WTC11 (cell line): Measurements from ENCODE around the gene PSMD6. TPM values are rescaled to one million over a fixed set of nuclear protein-coding genes. Genes with fewer than 3 reads are reported as not detected.

ENCODE experiments used
- ATAC-seq: fragments of 200-7000 bp; cut with Tn5 transposase; 2 replicates; pipeline ENCODE4 v1.10.0; 2021; ENCODE audit warnings: mild to moderate bottlenecking, moderate library complexity
- CTCF ChIA-PET: fragments of 300-600 bp; sonication (Branson Sonifier 250); formaldehyde crosslinking; loops from one replicate; lab custom pipeline; 2021; ENCODE audit warnings: antibody characterized with exemption; lab: Charles Lee
- POLR2A ChIA-PET: fragments of 350-600 bp; sonication (Branson Sonifier 250); formaldehyde crosslinking; loops from one replicate; lab custom pipeline; 2021; ENCODE audit warnings: antibody characterized with exemption; lab: Charles Lee
- DNase-seq: peaks from one replicate; pipeline ENCODE4 v3.0.0; 2021; ENCODE audit warnings: low spot score
- H3K27ac Mint-ChIP-seq: 2 replicates; pipeline ENCODE4 v1.8.0; 2021; ENCODE audit warnings: mixed read lengths
- H3K27me3 Mint-ChIP-seq: 2 replicates; pipeline ENCODE4 v1.8.0; 2021; ENCODE audit warnings: low read depth, mild to moderate bottlenecking, moderate library complexity, mixed read lengths
- H3K36me3 Mint-ChIP-seq: 2 replicates; pipeline ENCODE4 v1.8.0; 2021; ENCODE audit warnings: mixed read lengths
- H3K4me1 Mint-ChIP-seq: 2 replicates; pipeline ENCODE4 v1.8.0; 2022; ENCODE audit warnings: mixed read lengths
- H3K4me3 Mint-ChIP-seq: 2 replicates; pipeline ENCODE4 v1.8.0; 2021; ENCODE audit warnings: mild to moderate bottlenecking, moderate library complexity, mixed read lengths
- H3K9me3 Mint-ChIP-seq: 2 replicates; pipeline ENCODE4 v1.8.0; 2021; ENCODE audit warnings: mixed read lengths
- ARID4B ChIP-seq: sonication (generic); formaldehyde crosslinking; IDR thresholded peaks from 2 replicates; pipeline ENCODE4 v1.8.0; 2023; ENCODE audit warnings: missing genetic modification reagents, mild to moderate bottlenecking, borderline replicate concordance
- ATF2 ChIP-seq: sonication (generic); formaldehyde crosslinking; IDR thresholded peaks from 2 replicates; pipeline ENCODE4 v1.8.1; 2022; ENCODE audit warnings: low read depth, missing genetic modification reagents, borderline replicate concordance
- CBFB ChIP-seq: sonication (generic); formaldehyde crosslinking; IDR thresholded peaks from 2 replicates; pipeline ENCODE4 v1.8.1; 2022; ENCODE audit warnings: mild to moderate bottlenecking, low read depth, missing genetic modification reagents
- FOXK1 ChIP-seq: sonication (generic); formaldehyde crosslinking; IDR thresholded peaks from 2 replicates; pipeline ENCODE4 v1.8.0; 2022; ENCODE audit warnings: mild to moderate bottlenecking, moderate library complexity, missing genetic modification reagents
- FOXP1 ChIP-seq: sonication (generic); formaldehyde crosslinking; IDR thresholded peaks from 2 replicates; pipeline ENCODE4 v1.8.0; 2022; ENCODE audit warnings: missing genetic modification reagents, mild to moderate bottlenecking, moderate library complexity, borderline replicate concordance
- IRF1 ChIP-seq: sonication (generic); formaldehyde crosslinking; IDR thresholded peaks from 2 replicates; pipeline ENCODE4 v1.8.0; 2023; ENCODE audit warnings: missing genetic modification reagents
- MYBL2 ChIP-seq: sonication (generic); formaldehyde crosslinking; IDR thresholded peaks from 2 replicates; pipeline ENCODE4 v1.8.1; 2023; ENCODE audit warnings: mild to moderate bottlenecking, moderate library complexity, missing genetic modification reagents
- NFE2L1 ChIP-seq: sonication (generic); formaldehyde crosslinking; IDR thresholded peaks from 2 replicates; pipeline ENCODE4 v1.8.1; 2023; ENCODE audit warnings: missing genetic modification reagents
- RELA ChIP-seq: sonication (generic); formaldehyde crosslinking; IDR thresholded peaks from 2 replicates; pipeline ENCODE4 v1.8.1; 2022; ENCODE audit warnings: missing genetic modification reagents, mild to moderate bottlenecking, borderline replicate concordance
- SP1 ChIP-seq: sonication (generic); formaldehyde crosslinking; conservative IDR thresholded peaks from 2 replicates; pipeline ENCODE4 v1.8.1; 2022; ENCODE audit warnings: missing genetic modification reagents
- TCF7 ChIP-seq: sonication (generic); formaldehyde crosslinking; IDR thresholded peaks from 2 replicates; pipeline ENCODE4 v1.8.0; 2022; ENCODE audit warnings: mild to moderate bottlenecking, low read depth, missing genetic modification reagents, moderate library complexity
- TEAD1 ChIP-seq: sonication (generic); formaldehyde crosslinking; IDR thresholded peaks from 2 replicates; pipeline ENCODE4 v1.8.0; 2022; ENCODE audit warnings: mild to moderate bottlenecking, missing genetic modification reagents
- TP53 ChIP-seq: sonication (generic); formaldehyde crosslinking; IDR thresholded peaks from 2 replicates; pipeline ENCODE4 v1.8.1; 2023; ENCODE audit warnings: mild to moderate bottlenecking, missing genetic modification reagents
- USF1 ChIP-seq: sonication (generic); formaldehyde crosslinking; IDR thresholded peaks from 2 replicates; pipeline ENCODE4 v1.8.0; 2022; ENCODE audit warnings: mild to moderate bottlenecking, missing genetic modification reagents
- USF2 ChIP-seq: sonication (generic); formaldehyde crosslinking; IDR thresholded peaks from 2 replicates; pipeline ENCODE4 v1.8.1; 2023; ENCODE audit warnings: mild to moderate bottlenecking, missing genetic modification reagents, moderate library complexity
- ZNF263 ChIP-seq: sonication (generic); formaldehyde crosslinking; IDR thresholded peaks from 2 replicates; pipeline ENCODE4 v1.8.1; 2022; ENCODE audit warnings: low read depth, mild to moderate bottlenecking, moderate library complexity, missing genetic modification reagents
- ZNF281 ChIP-seq: sonication (generic); formaldehyde crosslinking; IDR thresholded peaks from 2 replicates; pipeline ENCODE4 v1.8.0; 2023; ENCODE audit warnings: mild to moderate bottlenecking, missing genetic modification reagents
- ZSCAN18 ChIP-seq: fragments of 250-450 bp; sonication (Bioruptor Pico); IDR thresholded peaks from 2 replicates; pipeline ENCODE4 v2.1.2; 2022; ENCODE audit warnings: mild to moderate bottlenecking, moderate library complexity
- total RNA-seq: library from RNA; stranded (reverse); gene quantifications from 3 replicates; pipeline ENCODE4 v1.2.3, GENCODE V29; 2021

The PSMD6 gene
- total RNA-seq, 1 experiment from 2014 or later: 105 TPM

GRCh38 chr3:64023187-64023860 lies at the start of gene PSMD6 (continued):
- TF ChIP-seq ARID4B (CRISPR knock-in tag) (peak; percentile 63), USF1 (CRISPR knock-in tag) (peak; percentile 66; the same call in 1 of the 2 replicates), USF2 (CRISPR knock-in tag) (peak; percentile 73), ATF2 (CRISPR knock-in tag) (no peak), FOXK1 (CRISPR knock-in tag) (peak; percentile 92), CBFB (CRISPR knock-in tag) (no peak; the same call in 1 of the 2 replicates), IRF1 (CRISPR knock-in tag) (peak; percentile 73; the same call in 1 of the 2 replicates), RELA (peak; percentile 83; the same call in 1 of the 2 replicates), TEAD1 (CRISPR knock-in tag) (peak; percentile 56), NFE2L1 (CRISPR knock-in tag) (peak; percentile 73; the same call in 1 of the 2 replicates), SP1 (peak; percentile 93)

GRCh38 chr3:64072126-64072525 lies 48.8 kb upstream of the PSMD6 start:
- DNase-seq (no peak), ATAC-seq (no peak)
- Mint-ChIP-seq H3K4me3 (no peak overlapping the region), H3K27me3 (no peaks in the 10 kb centered on the region; the same call in 1 of the 2 replicates), H3K27ac (no peak overlapping the region), H3K9me3 (no peaks in the 10 kb centered on the region), H3K4me1 (no peaks in the 10 kb centered on the region), H3K36me3 (no peaks in the 10 kb centered on the region)
- CTCF ChIA-PET: no interaction called here
- POLR2A ChIA-PET: no interaction called here
- TF ChIP-seq ZNF281 (CRISPR knock-in tag) (no peak), TP53 (CRISPR knock-in tag) (no peak), MYBL2 (CRISPR knock-in tag) (no peak), ZSCAN18 (CRISPR knock-in tag) (no peak), ZNF263 (CRISPR knock-in tag) (no peak), FOXP1 (CRISPR knock-in tag) (no peak), TCF7 (CRISPR knock-in tag) (no peak)
